Stimulated activated CD4-positive, alpha-beta T cell treated with anti-CD3 and anti-CD28 coated beads, Interleukin-15, amount 100 ng/mL, for 24 hours (primary cell): ENCODE results near the gene ASTN1.

ENCODE experiments used
- DNase-seq: peaks from one replicate; pipeline ENCODE4 v3.0.0-alpha.2; 2020

Gene ASTN1

GRCh38 chr1:176976771-176977170 is 187.7 kb downstream of the ASTN1 start:
- DNase-seq: no peak

- DNase-seq: no peak
Observed at GRCh38 chr1:176976225-176976624, 188.3 kb downstream of the ASTN1 start.

GRCh38 chr1:176964687-176965086 is 199.8 kb downstream of the ASTN1 start:
- DNase-seq: no peak

- no peak for DNase-seq
Observed at GRCh38 chr1:176963181-176963580, 201.3 kb downstream of the ASTN1 start.

GRCh38 chr1:176961678-176962077 is 202.8 kb downstream of the ASTN1 start:
- DNase-seq: no peak

- DNase-seq: no peak
Observed at GRCh38 chr1:176959191-176959820, 205.2 kb downstream of the ASTN1 start.

- no peak for DNase-seq
Observed at GRCh38 chr1:176957603-176958002, 206.9 kb downstream of the ASTN1 start.

GRCh38 chr1:176954242-176954641 is 210.3 kb downstream of the ASTN1 start:
- no peak for DNase-seq

- no peak for DNase-seq
Observed at GRCh38 chr1:176950736-176951324, 213.7 kb downstream of the ASTN1 start.

GRCh38 chr1:176949033-176949662 is 215.4 kb downstream of the ASTN1 start:
- peak; percentile 34 for DNase-seq

- DNase-seq: no peak
Observed at GRCh38 chr1:176944606-176945005, 219.9 kb downstream of the ASTN1 start.

GRCh38 chr1:176943783-176944182 is 220.7 kb downstream of the ASTN1 start:
- DNase-seq: no peak

GRCh38 chr1:176942346-176942745 is 222.2 kb downstream of the ASTN1 start:
- no peak for DNase-seq

- no peak for DNase-seq
Observed at GRCh38 chr1:176939993-176940392, 224.5 kb downstream of the ASTN1 start.

GRCh38 chr1:176938375-176938774 is 226.1 kb downstream of the ASTN1 start:
- no peak for DNase-seq

GRCh38 chr1:176934370-176934769 is 230.1 kb downstream of the ASTN1 start:
- DNase-seq: no peak

GRCh38 chr1:176932114-176933104 is 232.1 kb downstream of the ASTN1 start:
- no peak for DNase-seq

GRCh38 chr1:176931526-176931925 is 233.0 kb downstream of the ASTN1 start:
- DNase-seq: no peak

GRCh38 chr1:176926330-176927086 is 238.0 kb downstream of the ASTN1 start:
- DNase-seq: no peak

GRCh38 chr1:176925223-176925622 is 239.3 kb downstream of the ASTN1 start:
- DNase-seq: no peak

GRCh38 chr1:176923283-176923682 is 241.2 kb downstream of the ASTN1 start:
- no peak for DNase-seq
